H1 (cell line): ENCODE data around the gene KCTD19. TPM values are rescaled to one million over a fixed set of nuclear protein-coding genes. Genes with fewer than 3 reads are reported as not detected.

Experiments
- CTCF ChIA-PET: fragments of 300-600 bp; sonication (Branson Sonifier 250); formaldehyde crosslinking; loops from one replicate; lab custom pipeline; 2021; ENCODE audit not compliant: partially characterized antibody; lab: Charles Lee
- POLR2A ChIA-PET: fragments of 300-600 bp; sonication (Branson Sonifier 250); formaldehyde crosslinking; loops from one replicate; lab custom pipeline; 2021; ENCODE audit warnings: inconsistent platforms; ENCODE audit not compliant: partially characterized antibody; lab: Charles Lee
- DNase-seq, 2 experiments: peaks; one replicate each; pipeline versions ENCODE4 v3.0.0 to v3.0.0-alpha.2; 2010 to 2022; ENCODE audit warnings: low spot score in 2 of 2, low read depth in 1 of 2, mixed read lengths in 1 of 2
- FAIRE-seq: peaks from 2 replicates; lab custom pipeline; 2011; peaks lifted over from hg19 to GRCh38; lab: Jason Lieb, UNC
- H2AFZ ChIP-seq: 2 replicates; pipeline ENCODE4 v1.8.1; 2012; ENCODE audit warnings: low read length, inconsistent platforms
- H2AK5ac ChIP-seq: 2 replicates; pipeline ENCODE4 v1.6.1; 2013; ENCODE audit warnings: low read depth, low read length
- H2BK120ac ChIP-seq: replicated peaks from 2 replicates; pipeline ENCODE3; 2013; ENCODE audit warnings: low read depth, low read length, inconsistent platforms
- H2BK12ac ChIP-seq: 2 replicates; pipeline ENCODE4 v1.6.1; 2013; ENCODE audit warnings: low read depth, low read length
- H2BK15ac ChIP-seq: 2 replicates; pipeline ENCODE4 v1.6.1; 2013; ENCODE audit warnings: low read length
- H2BK20ac ChIP-seq: 2 replicates; pipeline ENCODE4 v1.6.1; 2013; ENCODE audit warnings: low read length
- H2BK5ac ChIP-seq: 2 replicates; pipeline ENCODE4 v1.6.1; 2013; ENCODE audit warnings: low read depth, low read length
- H3K14ac ChIP-seq: 2 replicates; pipeline ENCODE4 v1.6.1; 2013; ENCODE audit warnings: inconsistent platforms; ENCODE audit not compliant: insufficient read length
- H3K18ac ChIP-seq: 2 replicates; pipeline ENCODE4 v1.6.1; 2013; ENCODE audit warnings: low read length; ENCODE audit errors: extremely low read depth
- H3K23ac ChIP-seq: 2 replicates; pipeline ENCODE4 v1.6.1; 2013; ENCODE audit warnings: inconsistent platforms; ENCODE audit not compliant: insufficient read length
- H3K23me2 ChIP-seq: 2 replicates; pipeline ENCODE4 v1.6.1; 2013; ENCODE audit warnings: low read depth, low read length
- H3K27ac ChIP-seq: 2 replicates; pipeline ENCODE4 v1.6.1; 2011; ENCODE audit warnings: low read depth, low read length, inconsistent platforms
- H3K27me3 ChIP-seq, 4 experiments: replicated peaks in 1 of 4; 1 replicate in 1 of 4; 2 replicates in 3 of 4; pipeline versions ENCODE4 v1.6.1 to v1.8.1; 2011 to 2013; ENCODE audit warnings: low read length in 3 of 4, mild to moderate bottlenecking in 3 of 4, inconsistent platforms in 2 of 4, mixed read lengths in 2 of 4, moderate library complexity in 1 of 4; ENCODE audit not compliant: control insufficient read depth in 3 of 4, insufficient read depth in 3 of 4; ENCODE audit errors: extremely low read depth in 1 of 4
- H3K36me3 ChIP-seq, 4 experiments: 2 replicates each; pipeline versions ENCODE4 v1.6.1 to v1.8.1; 2011 to 2013; ENCODE audit warnings: mild to moderate bottlenecking in 4 of 4, low read length in 3 of 4, moderate library complexity in 2 of 4, control low read depth in 1 of 4, inconsistent platforms in 1 of 4; ENCODE audit not compliant: insufficient read depth in 4 of 4, control insufficient read depth in 2 of 4
- H3K4ac ChIP-seq: replicated peaks from 2 replicates; pipeline ENCODE3; 2013; ENCODE audit warnings: low read length, low read depth, mixed read lengths, inconsistent platforms; ENCODE audit not compliant: insufficient read length
- H3K4me1 ChIP-seq, 4 experiments: replicated peaks in 1 of 4; 1 replicate in 1 of 4; 2 replicates in 3 of 4; pipeline versions ENCODE4 v1.6.1 to v1.8.1; 2011 to 2013; ENCODE audit warnings: low read length in 3 of 4, inconsistent platforms in 2 of 4, mixed read lengths in 1 of 4; ENCODE audit not compliant: insufficient read depth in 4 of 4, control insufficient read depth in 3 of 4
- H3K4me2 ChIP-seq, 2 experiments: 2 replicates each; pipeline versions ENCODE4 v1.6.1 to v1.8.1; 2011 to 2013; ENCODE audit warnings: low read depth in 2 of 2, low read length in 2 of 2, control low read depth in 1 of 2, inconsistent platforms in 1 of 2, mild to moderate bottlenecking in 1 of 2; ENCODE audit not compliant: insufficient read depth in 1 of 2
- H3K4me3 ChIP-seq, 4 experiments: fragments of 200-600, 300-600 bp in 1 of 4; sonication (generic), shearing (Covaris generic), sonication (Bioruptor Twin) in 1 of 4; 2 replicates each; pipeline versions ENCODE4 v1.5.1 to v1.8.1; 2011 to 2016; ENCODE audit warnings: low read length in 4 of 4, low read depth in 3 of 4, control low read depth in 2 of 4, inconsistent platforms in 2 of 4, mild to moderate bottlenecking in 2 of 4, mixed read lengths in 1 of 4, moderate library complexity in 1 of 4; ENCODE audit not compliant: insufficient read depth in 2 of 4; ENCODE audit errors: extremely low read depth in 1 of 4
- H3K56ac ChIP-seq: replicated peaks from 2 replicates; pipeline ENCODE3; 2013; ENCODE audit warnings: low read depth, mild to moderate bottlenecking, mixed read lengths, low read length, inconsistent platforms; ENCODE audit not compliant: insufficient read length
- H3K79me1 ChIP-seq: 2 replicates; pipeline ENCODE4 v1.6.1; 2013; ENCODE audit warnings: low read depth, low read length, control low read depth
- H3K79me2 ChIP-seq, 2 experiments: 2 replicates each; pipeline versions ENCODE4 v1.6.1 to v1.8.1; 2012 to 2013; ENCODE audit warnings: low read length in 2 of 2, mild to moderate bottlenecking in 2 of 2, inconsistent platforms in 1 of 2; ENCODE audit not compliant: insufficient read depth in 2 of 2, control insufficient read depth in 1 of 2
- H3K9ac ChIP-seq, 4 experiments: replicated peaks in 1 of 4; 1 replicate in 1 of 4; 2 replicates in 3 of 4; pipeline versions ENCODE4 v1.6.1 to v1.8.1; 2011 to 2013; ENCODE audit warnings: low read depth in 3 of 4, low read length in 3 of 4, control low read depth in 2 of 4, mild to moderate bottlenecking in 2 of 4, moderate library complexity in 2 of 4, inconsistent platforms in 1 of 4; ENCODE audit errors: extremely low read depth in 1 of 4
- H3K9me3 ChIP-seq, 2 experiments: 2 replicates each; pipeline versions ENCODE4 v1.6.1 to v1.8.1; 2012 to 2013; ENCODE audit warnings: mild to moderate bottlenecking in 2 of 2, moderate library complexity in 2 of 2, control low read depth in 1 of 2, inconsistent platforms in 1 of 2, low read depth in 1 of 2, low read length in 1 of 2, mixed read lengths in 1 of 2; ENCODE audit not compliant: insufficient read depth in 2 of 2
- H4K20me1 ChIP-seq, 2 experiments: replicated peaks in 1 of 2; 2 replicates each; pipeline versions ENCODE3 to v1.8.1; 2011 to 2013; ENCODE audit warnings: inconsistent platforms in 2 of 2, low read length in 2 of 2, mild to moderate bottlenecking in 1 of 2; ENCODE audit not compliant: insufficient read depth in 2 of 2, control insufficient read depth in 1 of 2
- H4K5ac ChIP-seq: 2 replicates; pipeline ENCODE4 v1.6.1; 2013; ENCODE audit warnings: low read length, low read depth, mixed read lengths, inconsistent platforms; ENCODE audit not compliant: insufficient read length
- H4K8ac ChIP-seq: 2 replicates; pipeline ENCODE4 v1.8.0; 2013; ENCODE audit warnings: mild to moderate bottlenecking, moderate library complexity, low read length, inconsistent platforms; ENCODE audit not compliant: insufficient read depth; ENCODE audit errors: extremely low read depth
- H4K91ac ChIP-seq: replicated peaks from 2 replicates; pipeline ENCODE3; 2013; ENCODE audit warnings: low read length, mixed read lengths, inconsistent platforms; ENCODE audit not compliant: insufficient read length
- E2F6 ChIP-seq: IDR thresholded peaks from 2 replicates; pipeline ENCODE4 v1.6.1; 2012; ENCODE audit warnings: inconsistent platforms
- HDAC6 ChIP-seq: IDR thresholded peaks from one replicate; pipeline ENCODE4 v1.7.1; 2012; ENCODE audit warnings: low read depth, mild to moderate bottlenecking, inconsistent platforms, low read length, moderate library complexity
- ZNF274 ChIP-seq: IDR thresholded peaks from 2 replicates; pipeline ENCODE4 v1.7.0; 2012; ENCODE audit warnings: low read length, borderline replicate concordance; ENCODE audit errors: extremely low read depth
- WGBS, 2 experiments: shearing (Covaris generic) in 1 of 2; methylation state at CpG; one replicate each; pipeline versions ENCODE4 v1.1.6 to v1.1.7; 2013 to 2015; ENCODE audit warnings: low lambda C conversion rate in 2 of 2, mixed read lengths in 2 of 2, inconsistent platforms in 1 of 2, low coverage in 1 of 2, missing lambda C conversion rate in 1 of 2; ENCODE audit not compliant: insufficient replicate concordance in 2 of 2, insufficient coverage in 1 of 2, insufficient read length in 1 of 2; ENCODE audit errors: extremely low coverage in 1 of 2, missing lambda C conversion rate in 1 of 2; 5-methylcytosine and 5-hydroxymethylcytosine counted together
- polyA plus RNA-seq, 7 experiments: library from polyadenylated mRNA; depleted of rRNA in 3 of 7; stranded (reverse) in 5 of 7; unstranded in 2 of 7; fragments of >200 nt in 5 of 7; fragments of 200-250 nt in 2 of 7; gene quantifications; 1 replicate in 5 of 7; 2 replicates in 1 of 7; 4 replicates in 1 of 7; pipeline versions ENCODE4 v1.2.1 to v1.2.3, GENCODE V29; 2011 to 2013; ENCODE audit warnings: missing spikeins in 2 of 7, mixed read lengths in 2 of 7
- total RNA-seq: library from RNA; stranded (reverse); fragmentation: NEBNext Ultra II Directional; extraction: Animal tissue kit (Norgen Biotek cat#: 25700); gene quantifications from 2 replicates; pipeline ENCODE4 v1.2.1, GENCODE V29; 2021

The KCTD19 gene
- total and polyA plus RNA-seq, 2 of the 8 experiments (the other 6 are each of a cell fraction or from before 2014, with no cell fraction given), result 0.06 to 0.24 TPM

GRCh38 chr16:67256701-67257230 lies 69.8 kb downstream of the KCTD19 start:
- Histone ChIP-seq H3K14ac (no peak overlapping the region), H3K23ac (no peak overlapping the region), H4K91ac (no peak overlapping the region), H3K9me3 (no peaks in the 10 kb centered on the region), H2BK120ac (no peak overlapping the region), H3K79me1 (no peaks in the 10 kb centered on the region; the same call in 1 of the 2 replicates), H3K23me2 (no peaks in the 10 kb centered on the region), H3K4ac (no peak overlapping the region), H4K5ac (no peak overlapping the region), H3K56ac (no peak overlapping the region), H3K4me3 (no peak overlapping the region), H3K9ac (no peak overlapping the region), H3K27ac (no peak overlapping the region), H3K79me2 (no peaks in the 10 kb centered on the region), H3K36me3 (peaks cover 0 to 2% (median 0%) of the 10 kb centered on the region in 4 experiments; a peak in 2 of 8 replicates), H2BK12ac (no peak overlapping the region), H2AFZ (no peak overlapping the region), H2BK5ac (no peak overlapping the region), H4K8ac (no peak overlapping the region), H2AK5ac (no peak overlapping the region), H3K4me1 (no peaks in the 10 kb centered on the region), H3K18ac (no peak overlapping the region), H2BK15ac (no peak overlapping the region), H3K4me2 (no peak overlapping the region), H4K20me1 (peaks cover 3 to 9% of the 10 kb centered on the region in 2 experiments), H3K27me3 (no peaks in the 10 kb centered on the region), H2BK20ac (no peak overlapping the region)
- DNase-seq (no peak), FAIRE-seq (no peak)
- ChIA-PET CTCF (interaction anchor here (0.8 to 1.3 kb wide), 2 partner anchors 10 to 32 kb away, joined by 3 read pairs; no protein-coding TSS in a partner anchor), POLR2A (interaction anchor here (1.9 kb wide), 1 partner anchor 13 kb away, joined by 8 read pairs; no protein-coding TSS in a partner anchor)
- 87% methylated on average over 11 of the region's 11 CpGs; no CpG with 5 or more reads in 1 of the 2 experiments for WGBS, 2 experiments
- TF ChIP-seq HDAC6, result no peak
- TF ChIP-seq ZNF274, result no peak
- no peak for TF ChIP-seq E2F6
